K562 (cell line): ENCODE measurements around the gene COX6B1. TPM values are rescaled to one million over a fixed set of nuclear protein-coding genes. Genes with fewer than 3 reads are reported as not detected.

Experiments used
- CHD7 ChIP-seq: fragments of 200-600 bp; sonication (generic); IDR thresholded peaks from one replicate; pipeline ENCODE4 v1.6.1; 2012; ENCODE audit warnings: mild to moderate bottlenecking, low read depth, low read length, inconsistent platforms
- DACH1 ChIP-seq: fragments of 450-650 bp; IDR thresholded peaks from 2 replicates; pipeline ENCODE4 v1.6.1; 2018; ENCODE audit not compliant: partially characterized antibody
- GABPA ChIP-seq: fragments of 200-800 bp; sonication (Bioruptor generic); conservative IDR thresholded peaks from 2 replicates; pipeline ENCODE4 v1.6.1; 2016; ENCODE audit warnings: low read depth, missing genetic modification characterization, missing compliant biosample characterization
- NFYB ChIP-seq: IDR thresholded peaks from 2 replicates; pipeline ENCODE4 v1.6.1; 2011; ENCODE audit warnings: mild to moderate bottlenecking, moderate library complexity; ENCODE audit not compliant: insufficient read length; ENCODE audit errors: extremely low read depth
- RFX1 ChIP-seq: fragments of 450-650 bp; IDR thresholded peaks from 2 replicates; pipeline ENCODE4 v1.6.1; 2016; ENCODE audit warnings: mild to moderate bottlenecking, moderate library complexity
- ZMIZ1 ChIP-seq, 2 experiments: fragments of 150-350 bp in 1 of 2; IDR thresholded peaks; 2 replicates each; pipeline ENCODE4 v1.6.1; 2012 to 2016; ENCODE audit warnings: low read depth in 2 of 2, low read length in 2 of 2, mild to moderate bottlenecking in 1 of 2, moderate library complexity in 1 of 2
- ZNF592 ChIP-seq: fragments of 450-650 bp; IDR thresholded peaks from 2 replicates; pipeline ENCODE4 v1.6.1; 2017; ENCODE audit warnings: antibody characterized with exemption, mild to moderate bottlenecking
- polyA plus RNA-seq, 8 experiments: library from polyadenylated mRNA; depleted of rRNA in 4 of 8; stranded (reverse) in 5 of 8; unstranded in 3 of 8; fragments of >200 nt; fragmentation: Nextera tagmentation in 2 of 8; fragmentation: Illumina TruSeq in 1 of 8; extraction: Ambion mirVana in 2 of 8; extraction: Trizol in 1 of 8; gene quantifications; 2 replicates each; pipeline versions ENCODE4 v1.2.1 to v1.2.3, GENCODE V29; 2011 to 2014; ENCODE audit warnings: inconsistent platforms in 1 of 8, missing spikeins in 1 of 8
- total RNA-seq, 7 experiments: library from RNA; depleted of rRNA in 6 of 7; stranded (reverse); fragments of >200 nt in 6 of 7; fragmentation: Illumina TruSeq in 2 of 7; extraction: Trizol in 2 of 7; gene quantifications; 2 replicates each; pipeline versions ENCODE4 v1.2.1 to v1.2.3, GENCODE V29; 2011 to 2021; ENCODE audit warnings: low replicate concordance in 1 of 7

COX6B1 gene
- total and polyA plus RNA-seq, 9 of the 15 experiments (the other 6 are each of a cell fraction or from before 2014, with no cell fraction given): 777 to 2,393 (median 1,219) TPM

- TF ChIP-seq CHD7 (no peak), ZNF592 (no peak), GABPA (peak; percentile 78), NFYB (peak; percentile 93), RFX1 (no peak), DACH1 (no peak), ZMIZ1 (IDR thresholded peaks at IDR 0.05; ENCODE audit: low read depth in 2 of 2, low read length in 2 of 2) (no peak)
Observed at GRCh38 chr19:35628565-35629331, 19.4 kb upstream of the COX6B1 start, which contains the start of gene RBM42 (continued).
